Esophagus squamous epithelium (tissue), 5 donors: ENCODE measurements around the gene OS9. TPM values are rescaled to one million over a fixed set of nuclear protein-coding genes. Genes with fewer than 3 reads are reported as not detected.

Source experiments
- DNase-seq: peaks from one replicate; lab custom pipeline; 2025; lab: John Stamatoyannopoulos, UW
- H3K27ac ChIP-seq, 4 donors: fragments of 200-600 bp; sonication (generic); one replicate each; pipeline ENCODE4 v1.5.1; 2016 to 2019; ENCODE audit warnings: mild to moderate bottlenecking in 1 of 4
- H3K27me3 ChIP-seq, 4 donors: fragments of 200-600 bp; sonication (generic); 1 replicate in 3 of 4; 2 replicates in 1 of 4; pipeline versions ENCODE4 v1.5.1 to v1.6.0; 2017 to 2021; ENCODE audit warnings: antibody characterized with exemption in 1 of 4
- H3K36me3 ChIP-seq, 3 donors: fragments of 200-600 bp; sonication (generic); one replicate each; pipeline ENCODE4 v1.5.1; 2016 to 2019
- H3K4me1 ChIP-seq, 3 donors: fragments of 200-600 bp; sonication (generic); one replicate each; pipeline ENCODE4 v1.5.1; 2017 to 2019
- H3K4me3 ChIP-seq, 4 donors: fragments of 200-600 bp; sonication (generic); 1 replicate in 3 of 4; 2 replicates in 1 of 4; pipeline ENCODE4 v1.5.1; 2016 to 2019; ENCODE audit warnings: mild to moderate bottlenecking in 2 of 4, moderate library complexity in 1 of 4
- H3K9me3 ChIP-seq, 3 donors: fragments of 200-600 bp; sonication (generic); one replicate each; pipeline ENCODE4 v1.5.1; 2016 to 2019
- POLR2A ChIP-seq, 4 donors: fragments of 450-650 bp; IDR thresholded peaks; one replicate each; pipeline ENCODE4 v1.6.1; 2017; ENCODE audit warnings: antibody characterized with exemption in 4 of 4, mild to moderate bottlenecking in 4 of 4, moderate library complexity in 3 of 4
- WGBS, 2 donors: methylation state at CpG; one replicate each; pipeline ENCODE4 v1.1.5; 2018; 5-methylcytosine and 5-hydroxymethylcytosine counted together
- intact Hi-C: fragments of 100-400 bp; cut with DNase I; formaldehyde crosslinking; loops from one replicate; pipeline ENCODE4 v1.15.0; 2022
- total RNA-seq, 4 donors: library from RNA; depleted of rRNA; stranded (reverse); fragments of >200 nt; gene quantifications; one replicate each; pipeline ENCODE4 v1.1.0, GENCODE V29; 2016
- TF ChIP-seq, protein P1 (sequence below), 6 experiments: fragments of 450-650 bp in 4 of 6; fragments of 200-600 bp in 2 of 6; sonication (generic) in 2 of 6; IDR thresholded peaks; one replicate each; pipeline ENCODE4 v1.5.1; 2016 to 2019; ENCODE audit warnings: antibody characterized with exemption in 6 of 6, mild to moderate bottlenecking in 4 of 6, moderate library complexity in 4 of 6
- donor health status: DM: yes; HTN: yes; CAD: no.

OS9 gene
- total RNA-seq, 4 donors from 2014 or later = 151 to 231 (median 168) TPM

DNA sequence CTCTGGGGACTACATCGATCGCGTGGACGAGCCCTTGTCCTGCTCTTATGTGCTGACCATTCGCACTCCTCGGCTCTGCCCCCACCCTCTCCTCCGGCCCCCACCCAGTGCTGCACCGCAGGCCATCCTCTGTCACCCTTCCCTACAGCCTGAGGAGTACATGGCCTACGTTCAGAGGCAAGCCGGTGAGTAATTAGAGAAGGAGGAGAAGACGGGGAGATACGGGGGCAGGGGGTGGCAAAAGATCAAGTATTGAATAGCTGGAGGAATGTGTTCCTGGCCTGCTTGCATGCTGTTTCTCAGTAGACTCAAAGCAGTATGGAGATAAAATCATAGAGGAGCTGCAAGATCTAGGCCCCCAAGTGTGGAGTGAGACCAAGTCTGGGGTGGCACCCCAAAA lies 21.9 kb downstream of the OS9 start:
- 90 to 96% methylated on average over 4 to 12 of the region's 12 CpGs for WGBS, 2 donors
- Histone ChIP-seq H3K27ac (no peak overlapping the region), H3K27me3 (no peaks in the 10 kb centered on the region), H3K9me3 (no peaks in the 10 kb centered on the region), H3K36me3 (peaks cover 16 to 98% (median 49%) of the 10 kb centered on the region in 3 donors), H3K4me1 (no peaks in the 10 kb centered on the region), H3K4me3 (no peak overlapping the region)
- intact Hi-C loops = no loop called here
- TF ChIP-seq, protein P1, sequence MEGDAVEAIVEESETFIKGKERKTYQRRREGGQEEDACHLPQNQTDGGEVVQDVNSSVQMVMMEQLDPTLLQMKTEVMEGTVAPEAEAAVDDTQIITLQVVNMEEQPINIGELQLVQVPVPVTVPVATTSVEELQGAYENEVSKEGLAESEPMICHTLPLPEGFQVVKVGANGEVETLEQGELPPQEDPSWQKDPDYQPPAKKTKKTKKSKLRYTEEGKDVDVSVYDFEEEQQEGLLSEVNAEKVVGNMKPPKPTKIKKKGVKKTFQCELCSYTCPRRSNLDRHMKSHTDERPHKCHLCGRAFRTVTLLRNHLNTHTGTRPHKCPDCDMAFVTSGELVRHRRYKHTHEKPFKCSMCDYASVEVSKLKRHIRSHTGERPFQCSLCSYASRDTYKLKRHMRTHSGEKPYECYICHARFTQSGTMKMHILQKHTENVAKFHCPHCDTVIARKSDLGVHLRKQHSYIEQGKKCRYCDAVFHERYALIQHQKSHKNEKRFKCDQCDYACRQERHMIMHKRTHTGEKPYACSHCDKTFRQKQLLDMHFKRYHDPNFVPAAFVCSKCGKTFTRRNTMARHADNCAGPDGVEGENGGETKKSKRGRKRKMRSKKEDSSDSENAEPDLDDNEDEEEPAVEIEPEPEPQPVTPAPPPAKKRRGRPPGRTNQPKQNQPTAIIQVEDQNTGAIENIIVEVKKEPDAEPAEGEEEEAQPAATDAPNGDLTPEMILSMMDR (IDR thresholded peaks at IDR 0.05) = no peak
- no peak for TF ChIP-seq POLR2A (IDR thresholded peaks at IDR 0.05)
- DNase-seq = no peak

DNA sequence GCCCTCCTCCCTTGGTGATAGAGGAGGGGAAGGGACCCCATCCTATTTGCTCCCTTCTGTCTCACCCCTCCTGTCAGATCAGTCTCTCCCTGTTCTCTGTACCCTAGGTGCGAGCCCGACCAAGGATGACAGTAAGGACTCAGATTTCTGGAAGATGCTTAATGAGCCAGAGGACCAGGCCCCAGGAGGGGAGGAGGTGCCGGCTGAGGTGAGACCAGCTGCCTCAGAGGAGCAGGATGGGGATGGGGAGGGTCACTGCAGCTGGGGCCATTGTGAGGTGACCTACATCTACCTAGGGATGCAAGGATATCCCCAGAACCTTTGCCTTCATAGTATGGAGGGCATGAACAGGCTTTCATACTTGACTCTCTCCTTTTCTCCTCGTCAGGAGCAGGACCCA lies 22.4 kb downstream of the OS9 start:
- H3K27ac ChIP-seq = no peak overlapping the region
- intact Hi-C loops = no loop called here
- H3K9me3 ChIP-seq = no peaks in the 10 kb centered on the region
- WGBS, 2 donors = 100% methylated on average over 2 to 3 of the region's 4 CpGs
- DNase-seq = no peak
- H3K4me1 ChIP-seq = no peaks in the 10 kb centered on the region
- TF ChIP-seq POLR2A (IDR thresholded peaks at IDR 0.05) = no peak
- TF ChIP-seq, protein P1 (IDR thresholded peaks at IDR 0.05) = no peak
- H3K27me3 ChIP-seq = no peaks in the 10 kb centered on the region
- H3K36me3 ChIP-seq = peaks cover 16 to 98% (median 53%) of the 10 kb centered on the region in 3 donors
- H3K4me3 ChIP-seq = no peak overlapping the region

DNA sequence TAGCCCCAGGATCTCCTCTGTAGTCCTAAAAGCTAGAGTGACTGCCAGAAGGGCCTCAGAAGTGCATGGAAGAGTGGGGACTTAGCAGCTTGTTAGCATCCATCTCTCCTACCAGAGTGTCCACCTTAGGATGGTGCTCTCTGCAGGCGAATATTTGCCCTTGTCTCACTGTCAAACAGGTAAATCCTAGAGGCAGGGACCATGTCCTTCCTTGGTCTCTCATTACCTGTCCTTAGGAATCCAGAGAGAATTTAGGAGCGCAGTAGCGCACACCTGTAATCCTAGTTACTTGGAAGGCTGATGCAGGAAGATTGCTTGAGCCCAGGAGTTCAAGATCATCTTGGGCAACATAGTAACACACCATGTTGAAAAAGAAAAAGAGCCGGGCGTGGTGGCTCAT lies 23.2 kb downstream of the OS9 start:
- H3K27ac ChIP-seq = no peak overlapping the region
- no peaks in the 10 kb centered on the region for H3K9me3 ChIP-seq
- no peak for DNase-seq
- H3K4me3 ChIP-seq = no peak overlapping the region
- H3K4me1 ChIP-seq = no peaks in the 10 kb centered on the region
- H3K36me3 ChIP-seq = peaks cover 16 to 99% (median 58%) of the 10 kb centered on the region in 3 donors
- TF ChIP-seq POLR2A (IDR thresholded peaks at IDR 0.05) = no peak
- TF ChIP-seq, protein P1 (IDR thresholded peaks at IDR 0.05) = no peak
- 88 to 100% methylated on average over 1 to 3 of the region's 5 CpGs for WGBS, 2 donors
- no peaks in the 10 kb centered on the region for H3K27me3 ChIP-seq
- intact Hi-C loops = no loop called here

DNA sequence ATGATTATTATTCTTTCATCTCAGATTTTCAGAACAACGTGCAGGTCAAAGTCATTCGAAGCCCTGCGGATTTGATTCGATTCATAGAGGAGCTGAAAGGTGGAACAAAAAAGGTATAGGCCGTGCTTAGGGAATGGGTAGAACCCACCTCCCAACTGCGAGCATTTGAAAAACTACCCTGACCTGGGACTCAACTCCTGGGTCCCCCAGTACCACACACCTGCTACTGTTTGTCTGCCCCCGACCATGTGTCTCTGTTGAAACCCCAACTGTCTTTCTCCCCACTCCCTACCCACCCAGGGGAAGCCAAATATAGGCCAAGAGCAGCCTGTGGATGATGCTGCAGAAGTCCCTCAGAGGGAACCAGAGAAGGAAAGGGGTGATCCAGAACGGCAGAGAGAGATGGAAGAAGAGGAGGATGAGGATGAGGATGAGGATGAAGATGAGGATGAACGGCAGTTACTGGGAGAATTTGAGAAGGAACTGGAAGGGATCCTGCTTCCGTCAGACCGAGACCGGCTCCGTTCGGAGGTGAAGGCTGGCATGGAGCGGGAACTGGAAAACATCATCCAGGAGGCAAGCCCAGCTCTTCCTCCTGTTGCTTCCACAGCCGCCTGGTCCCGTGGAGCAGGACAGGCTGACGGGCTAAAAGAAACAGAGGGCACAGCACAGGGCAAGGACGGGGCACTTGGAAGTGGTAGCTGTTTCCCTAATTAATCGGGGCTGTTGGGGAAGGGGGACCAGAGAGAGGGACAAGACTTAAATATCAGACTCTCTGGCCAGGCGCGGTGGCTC lies 24.1 kb downstream of the OS9 start:
- no peaks in the 10 kb centered on the region for H3K9me3 ChIP-seq
- H3K4me3 ChIP-seq = no peak overlapping the region
- no peak for TF ChIP-seq POLR2A (IDR thresholded peaks at IDR 0.05)
- TF ChIP-seq, protein P1 (IDR thresholded peaks at IDR 0.05) = no peak
- peaks cover 16 to 94% (median 58%) of the 10 kb centered on the region in 3 donors for H3K36me3 ChIP-seq
- no peaks in the 10 kb centered on the region for H3K4me1 ChIP-seq
- no peak for DNase-seq
- intact Hi-C loops = no loop called here
- H3K27me3 ChIP-seq = no peaks in the 10 kb centered on the region
- WGBS, 2 donors = 93 to 94% methylated on average over 20 to 21 of the region's 22 CpGs
- H3K27ac ChIP-seq = no peak overlapping the region
